T-cell (primary cell): ENCODE measurements around the gene HPCAL1. TPM values are rescaled to one million over a fixed set of nuclear protein-coding genes. Genes with fewer than 3 reads are reported as not detected.

Experiments
- ATAC-seq, 4 experiments: fragments of 200-7000 bp in 3 of 4; fragments of 150-1000 bp in 1 of 4; cut with Tn5 transposase; replicated peaks in 1 of 4; 1 replicate in 3 of 4; 2 replicates in 1 of 4; pipeline ENCODE4 v1.10.0; 2021; ENCODE audit warnings: moderate library complexity in 3 of 4, mild to moderate bottlenecking in 2 of 4, moderate number of reproducible peaks in 1 of 4
- CTCF ChIA-PET, 2 donors: fragments of 300-600 bp; sonication (Branson Sonifier 250); formaldehyde crosslinking; loops; one replicate each; lab custom pipeline; 2022; ENCODE audit warnings: antibody characterized with exemption in 2 of 2; lab: Charles Lee
- POLR2A ChIA-PET, 2 donors: fragments of 300-600 bp; sonication (Branson Sonifier 250); formaldehyde crosslinking; loops; one replicate each; lab custom pipeline; 2022; ENCODE audit warnings: antibody characterized with exemption in 2 of 2; lab: Charles Lee
- DNase-seq, 35 experiments: peaks; one replicate each; pipeline versions ENCODE4 v3.0.0 to v3.0.0-alpha.2; 2013 to 2023
- H3K27ac ChIP-seq: one replicate; pipeline ENCODE4 v1.5.1; 2013; ENCODE audit warnings: low read length
- H3K27me3 ChIP-seq, 2 experiments: replicated peaks in 1 of 2; 1 replicate in 1 of 2; 2 replicates in 1 of 2; pipeline versions ENCODE4 v1.6.1 to v1.7.0; 2013; ENCODE audit warnings: low read length in 1 of 2, mixed read lengths in 1 of 2; ENCODE audit not compliant: control insufficient read depth in 2 of 2, insufficient read depth in 2 of 2; ENCODE audit errors: extremely low read depth in 1 of 2
- H3K36me3 ChIP-seq, 2 donors: 1 replicate in 1 of 2; 2 replicates in 1 of 2; pipeline versions ENCODE4 v1.6.1 to v1.7.0; 2013; ENCODE audit warnings: low read length in 1 of 2; ENCODE audit not compliant: control insufficient read depth in 2 of 2, insufficient read depth in 1 of 2; ENCODE audit errors: extremely low read depth in 1 of 2
- H3K4me1 ChIP-seq, 2 experiments: 1 replicate in 1 of 2; 2 replicates in 1 of 2; pipeline versions ENCODE4 v1.6.1 to v1.7.0; 2013; ENCODE audit warnings: low read length in 2 of 2, mixed read lengths in 1 of 2; ENCODE audit not compliant: insufficient read depth in 2 of 2, control insufficient read depth in 1 of 2; ENCODE audit errors: extremely low read depth in 1 of 2
- H3K4me3 ChIP-seq, 2 donors: 1 replicate in 1 of 2; 2 replicates in 1 of 2; pipeline versions ENCODE4 v1.5.1 to v1.7.0; 2013; ENCODE audit warnings: mild to moderate bottlenecking in 2 of 2, low read length in 1 of 2, moderate library complexity in 1 of 2; ENCODE audit not compliant: control insufficient read depth in 1 of 2; ENCODE audit errors: extremely low read depth in 1 of 2
- H3K9me3 ChIP-seq: 2 replicates; pipeline ENCODE4 v1.7.0; 2013
- H3K27ac Mint-ChIP-seq, 2 donors: one replicate each; pipeline ENCODE4 v1.8.0; 2020 to 2021; ENCODE audit warnings: mild to moderate bottlenecking in 2 of 2, mixed read lengths in 2 of 2
- H3K27me3 Mint-ChIP-seq, 2 donors: one replicate each; pipeline ENCODE4 v1.8.0; 2021 to 2022; ENCODE audit warnings: mixed read lengths in 2 of 2
- H3K36me3 Mint-ChIP-seq: one replicate; pipeline ENCODE4 v1.8.0; 2021; ENCODE audit warnings: mixed read lengths
- H3K4me1 Mint-ChIP-seq, 3 donors: one replicate each; pipeline ENCODE4 v1.8.0; 2020 to 2022; ENCODE audit warnings: mixed read lengths in 3 of 3, mild to moderate bottlenecking in 1 of 3
- H3K4me3 Mint-ChIP-seq, 3 donors: one replicate each; pipeline ENCODE4 v1.8.0; 2020 to 2022; ENCODE audit warnings: mild to moderate bottlenecking in 3 of 3, mixed read lengths in 3 of 3, moderate library complexity in 3 of 3
- H3K9me3 Mint-ChIP-seq, 3 donors: one replicate each; pipeline ENCODE4 v1.8.0; 2020 to 2022; ENCODE audit warnings: mixed read lengths in 3 of 3
- WGBS: methylation state at CpG from one replicate; pipeline ENCODE4 v1.1.5; 2013; ENCODE audit warnings: missing lambda C conversion rate; ENCODE audit not compliant: insufficient coverage; 5-methylcytosine and 5-hydroxymethylcytosine counted together
- total RNA-seq, 35 experiments: library from RNA in 6 of 35; stranded (reverse) in 6 of 35; fragments of 120-200 nt in 1 of 35; gene quantifications; one replicate each; pipeline versions ENCODE4 v1.2.1 to v1.2.4 and lab custom pipeline; 2013 to 2026

Gene HPCAL1
- total RNA-seq, 5 donors from 2014 or later (not counting 1 experiment from before 2014, with no cell fraction given) = 39.5 to 87.3 (median 83.2) TPM

DNA sequence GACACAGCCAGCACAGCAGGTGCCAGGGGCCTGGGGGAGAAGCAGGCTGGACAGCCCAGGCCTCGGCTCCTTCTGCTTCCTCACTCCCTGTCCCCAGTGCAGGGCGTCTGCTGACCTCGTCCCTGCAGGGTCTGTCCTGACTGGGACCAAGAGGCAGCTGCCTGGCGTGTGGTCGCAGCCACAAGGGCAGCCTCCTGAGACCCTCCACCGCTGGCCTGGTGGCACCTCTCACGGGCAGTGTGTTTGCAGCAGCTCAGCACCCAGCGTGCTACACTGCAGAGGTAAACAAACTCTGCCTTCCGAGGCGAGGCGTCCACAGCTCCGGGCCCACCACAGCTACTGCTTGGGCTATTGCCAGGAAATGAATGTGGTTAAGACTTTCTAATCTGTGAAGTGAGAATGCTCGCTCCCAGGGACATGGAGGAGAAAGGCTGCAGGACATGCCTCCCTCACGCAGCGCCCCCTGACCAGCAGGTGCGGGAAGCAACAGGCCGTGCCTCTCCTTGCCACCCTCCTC is 46.1 kb upstream of the HPCAL1 start:
- H3K27me3 ChIP-seq = peaks cover 0 to 40% of the 10 kb centered on the region in 2 experiments
- H3K9me3 ChIP-seq = no peaks in the 10 kb centered on the region
- H3K4me1 ChIP-seq = peaks cover 0 to 9% of the 10 kb centered on the region in 2 experiments
- H3K27ac Mint-ChIP-seq = no peak overlapping the region
- no peak overlapping the region for H3K4me3 ChIP-seq
- ChIA-PET POLR2A (no interaction called here), CTCF (no interaction called here)
- H3K36me3 Mint-ChIP-seq = no peaks in the 10 kb centered on the region
- peaks cover 0 to 6% (median 0%) of the 10 kb centered on the region in 3 donors for H3K9me3 Mint-ChIP-seq
- H3K4me3 Mint-ChIP-seq = no peak overlapping the region
- DNase-seq (no peak), ATAC-seq (no peak)
- H3K27me3 Mint-ChIP-seq = peaks cover 0 to 4% of the 10 kb centered on the region in 2 donors
- no peaks in the 10 kb centered on the region for H3K36me3 ChIP-seq
- WGBS = 72% methylated on average over 9 of the region's 17 CpGs
- no peak overlapping the region for H3K27ac ChIP-seq
- no peaks in the 10 kb centered on the region for H3K4me1 Mint-ChIP-seq

DNA sequence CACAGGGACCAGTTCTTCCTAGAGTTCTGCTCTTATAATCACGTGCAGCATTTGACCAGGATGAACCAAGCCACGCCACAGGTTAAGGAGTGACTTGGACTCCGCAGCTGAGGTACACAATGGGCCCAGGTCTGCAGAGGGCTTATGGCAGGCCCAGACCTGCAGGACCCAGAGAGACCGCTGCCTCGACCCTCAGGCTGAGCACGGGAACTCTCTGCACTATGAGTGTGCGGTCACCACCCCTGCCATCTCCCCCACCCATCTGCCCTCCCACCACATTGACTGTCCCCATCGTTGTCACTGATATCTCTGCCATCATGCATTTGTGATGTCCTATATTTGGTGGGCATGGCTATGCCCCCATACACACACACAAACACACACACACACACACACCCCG is 45.7 kb upstream of the HPCAL1 start:
- ChIA-PET CTCF (no interaction called here), POLR2A (no interaction called here)
- H3K4me3 ChIP-seq = no peak overlapping the region
- no peaks in the 10 kb centered on the region for H3K36me3 ChIP-seq
- H3K9me3 Mint-ChIP-seq = peaks cover 0 to under 1% (median 0%) of the 10 kb centered on the region in 3 donors
- no peak overlapping the region for H3K4me3 Mint-ChIP-seq
- H3K4me1 ChIP-seq = peaks cover 0 to 9% of the 10 kb centered on the region in 2 experiments
- 89% methylated on average over 5 of the region's 9 CpGs for WGBS
- no peak overlapping the region for H3K27ac ChIP-seq
- H3K27me3 Mint-ChIP-seq = peaks cover 0 to 4% of the 10 kb centered on the region in 2 donors
- no peak overlapping the region for H3K27ac Mint-ChIP-seq
- DNase-seq = no peak
- H3K27me3 ChIP-seq = peaks cover 0 to 40% of the 10 kb centered on the region in 2 experiments
- no peaks in the 10 kb centered on the region for H3K36me3 Mint-ChIP-seq
- ATAC-seq = no peak
- no peaks in the 10 kb centered on the region for H3K4me1 Mint-ChIP-seq
- no peaks in the 10 kb centered on the region for H3K9me3 ChIP-seq

DNA sequence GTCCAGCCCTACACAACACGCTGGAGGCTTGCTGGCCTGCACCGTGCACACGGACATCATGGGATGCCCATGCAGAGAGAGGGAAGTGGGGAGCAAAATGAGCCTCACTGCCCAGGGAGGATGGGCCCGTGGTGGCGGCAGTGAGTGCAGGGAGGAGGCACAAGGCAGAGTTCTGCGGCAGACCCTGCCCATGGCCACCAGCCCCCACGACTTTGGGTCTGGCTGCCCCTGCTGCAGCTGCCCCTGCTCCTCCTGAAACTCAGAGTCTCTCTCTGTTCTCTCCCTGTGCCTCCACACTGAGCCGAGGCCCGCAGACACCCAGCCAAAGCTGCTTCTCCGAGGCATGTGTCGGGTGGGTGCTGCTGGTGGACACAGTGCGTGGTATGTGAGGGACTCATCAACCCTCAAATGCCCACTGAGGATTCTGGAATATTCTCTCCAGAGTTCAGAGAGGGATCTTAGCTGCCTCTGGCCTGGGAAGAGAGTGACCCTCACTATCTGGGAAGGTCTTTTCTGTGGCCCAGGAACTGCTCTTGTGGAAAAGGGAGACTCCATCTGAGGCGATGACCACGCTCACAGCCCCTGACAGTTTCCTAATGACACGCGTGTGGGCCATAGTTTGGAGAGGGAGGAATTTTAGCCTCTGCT is 45.1 kb upstream of the HPCAL1 start:
- peaks cover 0 to 9% of the 10 kb centered on the region in 2 donors for H3K27me3 Mint-ChIP-seq
- Histone ChIP-seq H3K9me3 (no peaks in the 10 kb centered on the region), H3K36me3 (no peaks in the 10 kb centered on the region), H3K4me3 (no peak overlapping the region), H3K27ac (no peak overlapping the region), H3K27me3 (peaks cover 0 to 40% of the 10 kb centered on the region in 2 experiments), H3K4me1 (peaks cover 0 to 9% of the 10 kb centered on the region in 2 experiments)
- H3K4me3 Mint-ChIP-seq = no peak overlapping the region
- H3K36me3 Mint-ChIP-seq = no peaks in the 10 kb centered on the region
- H3K9me3 Mint-ChIP-seq = no peaks in the 10 kb centered on the region
- H3K27ac Mint-ChIP-seq = no peak overlapping the region
- DNase-seq = no peak
- ChIA-PET CTCF (no interaction called here), POLR2A (no interaction called here)
- no peak for ATAC-seq
- 77% methylated on average over 7 of the region's 16 CpGs for WGBS
- no peaks in the 10 kb centered on the region for H3K4me1 Mint-ChIP-seq

DNA sequence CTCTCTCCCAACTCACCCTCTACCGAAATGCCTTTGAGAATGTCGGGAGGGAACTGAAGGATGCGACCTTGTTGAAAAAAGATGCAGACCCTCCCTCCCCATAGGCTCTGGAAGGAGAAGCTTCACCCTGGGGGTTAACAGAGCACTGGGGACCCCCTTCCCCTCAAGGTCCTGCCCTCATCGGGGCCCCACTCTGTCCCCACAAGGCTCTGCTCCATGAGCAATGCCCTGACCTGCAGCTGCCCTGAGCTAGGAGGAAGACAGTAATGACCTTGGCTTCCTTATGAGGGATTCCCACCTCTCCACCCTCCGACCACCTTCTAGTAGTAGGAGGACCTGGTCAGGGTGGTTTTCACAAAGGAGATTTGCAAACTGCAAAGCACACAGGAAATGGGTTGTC is 44.4 kb upstream of the HPCAL1 start:
- Histone ChIP-seq H3K4me1 (peaks cover 0 to 9% of the 10 kb centered on the region in 2 experiments), H3K9me3 (no peaks in the 10 kb centered on the region), H3K27ac (no peak overlapping the region), H3K36me3 (no peaks in the 10 kb centered on the region), H3K27me3 (peaks cover 0 to 38% of the 10 kb centered on the region in 2 experiments), H3K4me3 (no peak overlapping the region)
- ChIA-PET POLR2A (no interaction called here), CTCF (no interaction called here)
- no peaks in the 10 kb centered on the region for H3K36me3 Mint-ChIP-seq
- 95% methylated on average over 4 of the region's 5 CpGs for WGBS
- DNase-seq (no peak), ATAC-seq (no peak)
- H3K9me3 Mint-ChIP-seq = no peaks in the 10 kb centered on the region
- H3K27ac Mint-ChIP-seq = no peak overlapping the region
- H3K27me3 Mint-ChIP-seq = peaks cover 0 to 10% of the 10 kb centered on the region in 2 donors
- no peaks in the 10 kb centered on the region for H3K4me1 Mint-ChIP-seq
- no peak overlapping the region for H3K4me3 Mint-ChIP-seq

DNA sequence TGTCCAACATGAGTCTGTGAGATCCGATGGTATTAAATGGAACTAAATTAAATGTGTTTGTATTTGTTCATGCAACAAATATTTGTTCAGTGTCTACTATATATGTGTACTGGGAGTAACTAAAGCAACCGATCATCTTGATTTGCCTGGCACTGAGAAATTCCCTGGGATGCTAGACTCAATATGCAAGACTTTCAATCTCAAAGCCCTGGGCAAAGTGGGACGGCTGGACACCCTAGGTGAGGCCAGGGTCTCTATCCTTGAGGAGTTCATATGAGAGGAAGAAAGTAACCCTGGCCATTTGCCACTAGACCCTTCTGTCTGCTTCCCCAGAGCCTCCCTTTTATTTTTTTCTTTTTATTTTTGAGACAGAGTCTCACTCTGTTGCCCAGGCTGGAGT is 44.0 kb upstream of the HPCAL1 start:
- H3K36me3 Mint-ChIP-seq = no peaks in the 10 kb centered on the region
- no peaks in the 10 kb centered on the region for H3K9me3 Mint-ChIP-seq
- no peak overlapping the region for H3K4me3 ChIP-seq
- ChIA-PET CTCF (no interaction called here), POLR2A (no interaction called here)
- 100% methylated on average over 1 of the region's 3 CpGs for WGBS
- H3K27ac Mint-ChIP-seq = no peak overlapping the region
- H3K27me3 Mint-ChIP-seq = peaks cover 0 to 10% of the 10 kb centered on the region in 2 donors
- no peaks in the 10 kb centered on the region for H3K4me1 Mint-ChIP-seq
- no peak overlapping the region for H3K27ac ChIP-seq
- H3K36me3 ChIP-seq = no peaks in the 10 kb centered on the region
- no peaks in the 10 kb centered on the region for H3K9me3 ChIP-seq
- H3K4me3 Mint-ChIP-seq = no peak overlapping the region
- peaks cover 0 to 9% of the 10 kb centered on the region in 2 experiments for H3K4me1 ChIP-seq
- DNase-seq (no peak), ATAC-seq (no peak)
- H3K27me3 ChIP-seq = peaks cover 0 to 34% of the 10 kb centered on the region in 2 experiments

DNA sequence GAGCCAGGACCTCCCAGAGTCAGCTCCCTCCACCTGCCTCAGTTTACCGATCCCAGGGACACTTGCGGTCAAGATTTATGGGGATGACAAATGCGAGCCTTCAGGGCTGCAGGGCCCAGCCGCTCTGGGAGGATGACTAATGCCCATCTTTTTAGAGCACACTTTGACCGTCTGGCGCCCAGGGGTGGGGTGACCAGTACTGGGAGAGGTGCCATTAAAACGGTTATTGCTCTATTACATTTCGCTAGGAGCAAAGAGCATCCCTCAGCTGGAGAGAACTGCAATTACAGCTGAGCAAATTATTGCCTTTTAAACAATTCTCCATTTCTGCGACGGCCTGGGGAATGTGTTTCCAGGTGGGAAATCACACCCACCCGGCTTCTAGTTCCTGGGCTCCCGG is 42.6 kb upstream of the HPCAL1 start:
- POLR2A ChIA-PET = no interaction called here
- H3K4me3 Mint-ChIP-seq = no peak overlapping the region
- no peak overlapping the region for H3K27ac ChIP-seq
- CTCF ChIA-PET = no interaction called here
- H3K27me3 Mint-ChIP-seq = peaks cover 0 to 10% of the 10 kb centered on the region in 2 donors
- no peaks in the 10 kb centered on the region for H3K36me3 Mint-ChIP-seq
- WGBS = 73% methylated on average over 7 of the region's 12 CpGs
- DNase-seq (no peak), ATAC-seq (no peak)
- no peaks in the 10 kb centered on the region for H3K36me3 ChIP-seq
- H3K9me3 ChIP-seq = no peaks in the 10 kb centered on the region
- H3K4me1 ChIP-seq = peaks cover 0 to 9% of the 10 kb centered on the region in 2 experiments
- H3K9me3 Mint-ChIP-seq = no peaks in the 10 kb centered on the region
- no peak overlapping the region for H3K4me3 ChIP-seq
- no peak overlapping the region for H3K27ac Mint-ChIP-seq
- H3K4me1 Mint-ChIP-seq = no peaks in the 10 kb centered on the region
- H3K27me3 ChIP-seq = peaks cover 0 to 30% of the 10 kb centered on the region in 2 experiments
